WTC11 (cell line): ENCODE measurements around the gene IQGAP2. TPM values are rescaled to one million over a fixed set of nuclear protein-coding genes. Genes with fewer than 3 reads are reported as not detected.

ENCODE experiments used
- ATAC-seq: fragments of 200-7000 bp; cut with Tn5 transposase; 2 replicates; pipeline ENCODE4 v1.10.0; 2021; ENCODE audit warnings: mild to moderate bottlenecking, moderate library complexity
- CTCF ChIA-PET: fragments of 300-600 bp; sonication (Branson Sonifier 250); formaldehyde crosslinking; loops from one replicate; lab custom pipeline; 2021; ENCODE audit warnings: antibody characterized with exemption; lab: Charles Lee
- POLR2A ChIA-PET: fragments of 350-600 bp; sonication (Branson Sonifier 250); formaldehyde crosslinking; loops from one replicate; lab custom pipeline; 2021; ENCODE audit warnings: antibody characterized with exemption; lab: Charles Lee
- DNase-seq: peaks from one replicate; pipeline ENCODE4 v3.0.0; 2021; ENCODE audit warnings: low spot score
- H3K27ac Mint-ChIP-seq: 2 replicates; pipeline ENCODE4 v1.8.0; 2021; ENCODE audit warnings: mixed read lengths
- H3K27me3 Mint-ChIP-seq: 2 replicates; pipeline ENCODE4 v1.8.0; 2021; ENCODE audit warnings: low read depth, mild to moderate bottlenecking, moderate library complexity, mixed read lengths
- H3K36me3 Mint-ChIP-seq: 2 replicates; pipeline ENCODE4 v1.8.0; 2021; ENCODE audit warnings: mixed read lengths
- H3K4me1 Mint-ChIP-seq: 2 replicates; pipeline ENCODE4 v1.8.0; 2022; ENCODE audit warnings: mixed read lengths
- H3K4me3 Mint-ChIP-seq: 2 replicates; pipeline ENCODE4 v1.8.0; 2021; ENCODE audit warnings: mild to moderate bottlenecking, moderate library complexity, mixed read lengths
- H3K9me3 Mint-ChIP-seq: 2 replicates; pipeline ENCODE4 v1.8.0; 2021; ENCODE audit warnings: mixed read lengths
- AFF4 ChIP-seq: sonication (generic); formaldehyde crosslinking; IDR thresholded peaks from 2 replicates; pipeline ENCODE4 v1.8.1; 2023; ENCODE audit warnings: mild to moderate bottlenecking, missing genetic modification reagents, borderline replicate concordance
- ATF1 ChIP-seq: sonication (generic); formaldehyde crosslinking; IDR thresholded peaks from 2 replicates; pipeline ENCODE4 v1.8.1; 2023; ENCODE audit warnings: mild to moderate bottlenecking, moderate library complexity, missing genetic modification reagents
- ELF4 ChIP-seq: sonication (generic); formaldehyde crosslinking; IDR thresholded peaks from 2 replicates; pipeline ENCODE4 v1.8.1; 2022; ENCODE audit warnings: low read depth, mild to moderate bottlenecking, moderate library complexity, missing genetic modification reagents
- ESRRA ChIP-seq: sonication (generic); formaldehyde crosslinking; IDR thresholded peaks from 2 replicates; pipeline ENCODE4 v1.8.1; 2022; ENCODE audit warnings: mild to moderate bottlenecking, missing genetic modification reagents, borderline replicate concordance
- JAZF1 ChIP-seq: fragments of 250-450 bp; sonication (Bioruptor Pico); IDR thresholded peaks from 2 replicates; pipeline ENCODE4 v1.9.0; 2021; ENCODE audit warnings: moderate library complexity, mild to moderate bottlenecking, inconsistent platforms
- MLX ChIP-seq: sonication (generic); formaldehyde crosslinking; IDR thresholded peaks from 2 replicates; pipeline ENCODE4 v1.8.1; 2023; ENCODE audit warnings: mild to moderate bottlenecking, missing genetic modification reagents, moderate library complexity
- SOX15 ChIP-seq: fragments of 250-450 bp; sonication (Bioruptor Pico); IDR thresholded peaks from 2 replicates; pipeline ENCODE4 v1.9.0; 2021; ENCODE audit warnings: mild to moderate bottlenecking
- TCF7 ChIP-seq: sonication (generic); formaldehyde crosslinking; IDR thresholded peaks from 2 replicates; pipeline ENCODE4 v1.8.0; 2022; ENCODE audit warnings: mild to moderate bottlenecking, low read depth, missing genetic modification reagents, moderate library complexity
- USF1 ChIP-seq: sonication (generic); formaldehyde crosslinking; IDR thresholded peaks from 2 replicates; pipeline ENCODE4 v1.8.0; 2022; ENCODE audit warnings: mild to moderate bottlenecking, missing genetic modification reagents
- ZNF219 ChIP-seq: sonication (generic); formaldehyde crosslinking; IDR thresholded peaks from 2 replicates; pipeline ENCODE4 v1.8.0; 2023; ENCODE audit warnings: missing genetic modification reagents, mild to moderate bottlenecking, borderline replicate concordance
- ZNF317 ChIP-seq: sonication (generic); formaldehyde crosslinking; IDR thresholded peaks from 2 replicates; pipeline ENCODE4 v1.8.1; 2023; ENCODE audit warnings: low read depth, mild to moderate bottlenecking, moderate library complexity, missing genetic modification reagents, borderline replicate concordance
- ZNF423 ChIP-seq: fragments of 250-450 bp; sonication (Bioruptor Pico); IDR thresholded peaks from 2 replicates; pipeline ENCODE4 v2.1.2; 2022; ENCODE audit warnings: mild to moderate bottlenecking, moderate library complexity
- ZSCAN18 ChIP-seq: fragments of 250-450 bp; sonication (Bioruptor Pico); IDR thresholded peaks from 2 replicates; pipeline ENCODE4 v2.1.2; 2022; ENCODE audit warnings: mild to moderate bottlenecking, moderate library complexity
- total RNA-seq: library from RNA; stranded (reverse); gene quantifications from 3 replicates; pipeline ENCODE4 v1.2.3, GENCODE V29; 2021
- TF ChIP-seq, protein P1 (sequence below): sonication (generic); formaldehyde crosslinking; IDR thresholded peaks from 2 replicates; pipeline ENCODE4 v1.8.0; 2022; ENCODE audit warnings: mild to moderate bottlenecking, missing genetic modification reagents
- TF ChIP-seq, protein P2 (sequence below): sonication (generic); formaldehyde crosslinking; IDR thresholded peaks from 2 replicates; pipeline ENCODE4 v1.8.1; 2022; ENCODE audit warnings: low read depth, mild to moderate bottlenecking, moderate library complexity, missing genetic modification reagents, borderline replicate concordance

The IQGAP2 gene
- total RNA-seq, 1 experiment from 2014 or later = 70.6 TPM

DNA sequence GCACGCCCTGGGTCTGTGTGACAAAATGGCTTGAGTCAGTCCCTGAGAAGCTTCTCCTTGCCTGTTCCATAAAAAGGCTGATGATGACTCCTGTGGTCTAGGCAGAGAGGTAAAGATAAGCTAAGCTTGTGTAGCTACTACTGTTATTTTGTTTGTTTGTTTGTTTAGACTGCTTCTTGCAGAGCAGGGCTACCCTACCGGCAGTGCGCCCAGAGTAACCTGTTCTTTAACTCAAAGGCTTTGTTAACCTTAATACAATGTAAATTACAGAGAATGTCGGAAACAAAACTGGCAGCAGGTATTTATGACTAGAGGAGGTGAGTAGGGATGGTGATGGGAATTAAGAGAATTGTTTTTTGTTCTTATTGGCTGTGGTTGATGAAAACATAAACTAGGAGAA, 132.5 kb downstream of the IQGAP2 start (continued):
- no peak for TF ChIP-seq USF1 (CRISPR knock-in tag)
- no peak for TF ChIP-seq JAZF1 (CRISPR knock-in tag)
- no peak for TF ChIP-seq ELF4 (CRISPR knock-in tag)

DNA sequence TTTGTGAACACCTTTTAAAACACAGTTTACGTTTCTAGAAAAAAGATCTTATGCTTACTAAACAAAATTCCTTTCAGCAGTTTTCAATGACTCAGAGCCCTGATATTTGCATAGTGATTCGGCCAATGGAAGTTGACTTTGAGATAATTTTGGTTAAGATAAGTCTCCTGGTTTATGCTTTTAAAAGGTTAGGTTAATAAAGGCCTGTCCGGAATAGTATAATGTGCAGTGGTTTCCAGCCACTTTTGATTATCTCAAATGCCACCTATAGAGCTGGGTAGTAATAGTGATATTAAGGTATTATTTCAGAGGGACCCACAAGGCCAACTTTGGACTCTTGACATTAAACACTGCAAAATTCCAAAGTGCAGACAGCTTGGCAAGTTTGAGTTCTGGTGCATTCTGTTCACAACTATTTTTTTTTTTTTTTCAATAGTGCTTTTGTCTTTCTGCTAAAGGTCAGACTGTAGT, 134.0 kb downstream of the IQGAP2 start:
- H3K36me3 Mint-ChIP-seq = no peaks in the 10 kb centered on the region
- ChIA-PET POLR2A (no interaction called here), CTCF (no interaction called here)
- H3K4me3 Mint-ChIP-seq = no peak overlapping the region
- no peaks in the 10 kb centered on the region for H3K27me3 Mint-ChIP-seq
- DNase-seq (no peak), ATAC-seq (no peak)
- H3K9me3 Mint-ChIP-seq = no peaks in the 10 kb centered on the region
- no peak for TF ChIP-seq ZSCAN18 (CRISPR knock-in tag)
- TF ChIP-seq ESRRA (CRISPR knock-in tag) = no peak
- TF ChIP-seq ZNF219 (CRISPR knock-in tag) = no peak
- TF ChIP-seq TCF7 (CRISPR knock-in tag) = no peak
- no peak for TF ChIP-seq SOX15 (CRISPR knock-in tag)
- TF ChIP-seq, protein P1, sequence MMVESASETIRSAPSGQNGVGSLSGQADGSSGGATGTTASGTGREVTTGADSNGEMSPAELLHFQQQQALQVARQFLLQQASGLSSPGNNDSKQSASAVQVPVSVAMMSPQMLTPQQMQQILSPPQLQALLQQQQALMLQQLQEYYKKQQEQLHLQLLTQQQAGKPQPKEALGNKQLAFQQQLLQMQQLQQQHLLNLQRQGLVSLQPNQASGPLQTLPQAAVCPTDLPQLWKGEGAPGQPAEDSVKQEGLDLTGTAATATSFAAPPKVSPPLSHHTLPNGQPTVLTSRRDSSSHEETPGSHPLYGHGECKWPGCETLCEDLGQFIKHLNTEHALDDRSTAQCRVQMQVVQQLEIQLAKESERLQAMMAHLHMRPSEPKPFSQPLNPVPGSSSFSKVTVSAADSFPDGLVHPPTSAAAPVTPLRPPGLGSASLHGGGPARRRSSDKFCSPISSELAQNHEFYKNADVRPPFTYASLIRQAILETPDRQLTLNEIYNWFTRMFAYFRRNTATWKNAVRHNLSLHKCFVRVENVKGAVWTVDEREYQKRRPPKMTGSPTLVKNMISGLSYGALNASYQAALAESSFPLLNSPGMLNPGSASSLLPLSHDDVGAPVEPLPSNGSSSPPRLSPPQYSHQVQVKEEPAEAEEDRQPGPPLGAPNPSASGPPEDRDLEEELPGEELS (CRISPR knock-in tag) = no peak
- TF ChIP-seq ATF1 (CRISPR knock-in tag) = no peak
- TF ChIP-seq MLX (CRISPR knock-in tag) = no peak
- no peak for TF ChIP-seq ZNF317 (CRISPR knock-in tag)
- TF ChIP-seq ZNF423 (CRISPR knock-in tag) = no peak
- no peak for TF ChIP-seq AFF4
- TF ChIP-seq, protein P2, sequence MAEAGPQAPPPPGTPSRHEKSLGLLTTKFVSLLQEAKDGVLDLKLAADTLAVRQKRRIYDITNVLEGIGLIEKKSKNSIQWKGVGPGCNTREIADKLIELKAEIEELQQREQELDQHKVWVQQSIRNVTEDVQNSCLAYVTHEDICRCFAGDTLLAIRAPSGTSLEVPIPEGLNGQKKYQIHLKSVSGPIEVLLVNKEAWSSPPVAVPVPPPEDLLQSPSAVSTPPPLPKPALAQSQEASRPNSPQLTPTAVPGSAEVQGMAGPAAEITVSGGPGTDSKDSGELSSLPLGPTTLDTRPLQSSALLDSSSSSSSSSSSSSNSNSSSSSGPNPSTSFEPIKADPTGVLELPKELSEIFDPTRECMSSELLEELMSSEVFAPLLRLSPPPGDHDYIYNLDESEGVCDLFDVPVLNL (CRISPR knock-in tag) = no peak
- H3K27ac Mint-ChIP-seq = peak overlapping the region; percentile 18; the same call in 1 of the 2 replicates
- peaks cover 57% of the 10 kb centered on the region for H3K4me1 Mint-ChIP-seq
